AG20443 (cell line): ENCODE data around the gene TMEM127.
A peak's percentile ranks its signal among the peaks of the same experiment; 100 is the strongest.
"Not testable (repeated sequence)": the region's sequence is repeated elsewhere in the genome, so short reads cannot be mapped to it uniquely, and the experiment has no call there.

ENCODE experiments used
- DNase-seq: peaks from one replicate; pipeline ENCODE4 v3.0.0; 2012; ENCODE audit warnings: low spot score, mixed read lengths

Gene TMEM127

DNA sequence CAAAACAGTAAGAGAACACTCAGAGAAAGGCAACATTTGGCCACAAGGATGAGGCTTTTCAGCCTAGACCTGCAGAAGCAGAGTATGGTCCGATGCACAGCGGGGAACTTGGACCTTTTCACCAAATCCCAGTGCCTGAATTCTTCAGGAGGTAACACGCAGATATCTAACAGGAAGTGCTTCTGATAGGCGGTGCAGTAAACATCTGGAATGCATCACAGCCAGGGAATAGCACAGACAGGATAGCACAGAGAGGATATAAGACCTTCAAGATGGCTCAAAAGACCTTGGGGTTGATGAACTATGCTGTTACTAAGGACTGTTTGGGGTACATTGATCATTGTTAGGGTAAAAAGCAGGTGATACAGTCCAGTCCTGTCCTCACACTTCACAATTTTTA lies 1.7 kb downstream of the TMEM127 start:
- no peak for DNase-seq

GRCh38 chr2:96262306-96262705 lies 3.5 kb downstream of the TMEM127 start:
- peak; percentile 26 for DNase-seq

GRCh38 chr2:96261328-96262003 lies 4.3 kb downstream of the TMEM127 start:
- DNase-seq = no peak

GRCh38 chr2:96260387-96261260 lies 5.2 kb downstream of the TMEM127 start:
- DNase-seq = peak; percentile 90

DNA sequence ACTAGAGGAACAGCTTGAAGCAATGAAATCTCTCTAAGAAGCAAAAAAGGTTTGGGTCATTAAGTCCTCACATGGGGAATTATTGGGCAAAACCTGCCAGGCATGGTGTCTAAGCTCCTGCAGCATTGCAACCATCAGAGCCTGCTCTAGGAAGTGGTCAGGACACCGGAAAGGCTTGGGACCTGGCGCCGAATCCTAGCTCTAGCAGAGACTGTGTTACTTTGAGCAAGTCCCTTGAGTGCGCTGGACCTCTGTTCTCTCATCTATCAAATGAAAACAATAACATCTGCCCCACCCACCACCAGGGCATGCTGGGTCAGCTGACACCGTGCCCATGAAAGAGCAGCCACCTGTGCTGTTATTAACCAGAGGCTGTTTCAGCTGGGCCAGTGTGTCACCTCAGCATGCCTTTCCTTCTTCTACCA lies 6.3 kb downstream of the TMEM127 start:
- DNase-seq = no peak

DNA sequence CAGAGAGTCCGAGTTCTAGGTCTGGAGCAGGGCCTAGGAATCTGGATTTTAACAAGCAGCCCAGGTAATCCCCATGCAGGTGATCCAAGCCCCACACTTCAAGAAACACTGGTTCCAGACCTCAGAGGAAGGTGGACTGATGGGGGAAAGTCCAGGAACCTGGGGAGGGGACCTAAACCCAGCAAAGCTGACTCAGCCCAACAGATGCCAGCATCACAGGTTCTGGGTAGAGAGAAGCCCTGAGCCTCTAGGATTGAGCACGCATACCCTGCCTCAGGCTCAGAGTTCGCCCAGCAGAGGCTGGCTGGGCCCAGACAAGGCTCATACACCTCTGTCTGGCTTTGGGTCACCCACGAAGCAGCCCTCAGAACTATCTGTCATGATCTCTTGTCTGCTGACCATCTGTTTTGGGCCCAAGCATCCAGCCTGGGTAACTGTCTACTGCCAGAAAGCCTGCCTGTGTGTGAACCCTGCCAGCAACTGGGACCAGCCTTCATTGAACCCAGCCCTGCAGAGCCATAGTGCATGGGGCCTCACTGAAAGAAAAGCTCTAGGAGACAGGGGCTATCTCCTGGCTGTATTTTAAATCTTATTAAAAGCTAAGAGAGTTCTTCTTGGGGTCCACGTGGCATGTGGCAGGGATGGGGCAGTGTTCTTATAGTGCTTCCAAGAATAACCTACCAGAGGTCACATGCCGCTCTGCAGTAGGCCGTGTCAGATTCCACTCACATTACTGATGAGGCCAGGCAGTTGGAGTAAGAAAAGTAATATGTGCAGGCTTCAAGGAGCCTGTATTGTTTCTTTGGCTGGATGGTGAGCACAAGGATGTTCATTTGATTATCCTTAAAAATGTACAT lies 7.4 kb downstream of the TMEM127 start:
- DNase-seq = no peak

- not testable (repeated sequence) for DNase-seq
Measured at GRCh38 chr2:96257744-96258143, 8.1 kb downstream of the TMEM127 start.

- DNase-seq = no peak
Measured at GRCh38 chr2:96256611-96257113, 9.1 kb downstream of the TMEM127 start.

- DNase-seq = no peak
Measured at GRCh38 chr2:96254571-96254970, 11.2 kb downstream of the TMEM127 start.

- DNase-seq = no peak
Measured at GRCh38 chr2:96253006-96253405, 12.8 kb downstream of the TMEM127 start.

DNA sequence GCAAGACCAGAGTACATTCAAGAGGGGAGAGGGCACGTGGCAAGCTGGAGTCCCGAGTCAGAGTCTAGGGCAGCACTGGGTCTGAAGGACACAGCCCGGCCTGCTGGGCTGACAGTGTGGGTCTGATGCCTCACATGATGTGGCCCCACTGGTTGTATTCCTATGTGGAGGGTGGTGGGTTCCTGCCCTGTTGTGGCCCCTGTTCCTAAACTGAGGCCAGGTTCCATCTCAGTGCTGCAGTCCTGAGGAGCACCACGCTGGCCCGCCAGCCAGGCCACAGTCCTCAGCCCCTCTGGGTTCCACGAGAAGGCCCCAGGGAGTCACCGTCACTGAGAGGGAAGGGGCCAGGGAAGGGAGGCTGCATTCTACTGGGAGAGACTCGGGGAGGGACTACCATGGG lies 13.3 kb downstream of the TMEM127 start:
- DNase-seq = no peak

GRCh38 chr2:96251721-96252292 lies 14.0 kb downstream of the TMEM127 start:
- peak; percentile 94 for DNase-seq

GRCh38 chr2:96250188-96250587 lies 15.6 kb downstream of the TMEM127 start:
- DNase-seq = no peak

DNA sequence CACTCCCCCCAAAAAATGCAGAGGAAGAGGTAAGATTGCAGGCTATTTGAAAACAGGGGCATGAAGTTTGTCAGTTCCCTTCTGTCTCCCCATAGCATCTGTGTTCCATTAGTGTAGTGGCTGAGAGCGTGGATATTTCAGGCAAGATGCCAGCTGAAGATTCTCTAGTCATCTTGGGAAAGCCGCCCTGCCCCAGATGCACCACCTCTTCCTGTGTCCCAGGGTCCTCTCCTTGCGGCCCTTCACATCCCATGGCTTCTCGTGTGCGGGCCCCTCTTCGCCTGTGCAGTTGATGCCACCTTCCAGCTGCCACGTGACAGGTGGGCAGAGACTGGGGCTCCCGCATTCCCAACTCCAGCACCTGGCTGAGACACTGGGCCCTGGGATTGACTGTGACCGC lies 16.1 kb downstream of the TMEM127 start:
- peak; percentile 89 for DNase-seq

GRCh38 chr2:96248624-96249023 lies 17.2 kb downstream of the TMEM127 start:
- DNase-seq = no peak

DNA sequence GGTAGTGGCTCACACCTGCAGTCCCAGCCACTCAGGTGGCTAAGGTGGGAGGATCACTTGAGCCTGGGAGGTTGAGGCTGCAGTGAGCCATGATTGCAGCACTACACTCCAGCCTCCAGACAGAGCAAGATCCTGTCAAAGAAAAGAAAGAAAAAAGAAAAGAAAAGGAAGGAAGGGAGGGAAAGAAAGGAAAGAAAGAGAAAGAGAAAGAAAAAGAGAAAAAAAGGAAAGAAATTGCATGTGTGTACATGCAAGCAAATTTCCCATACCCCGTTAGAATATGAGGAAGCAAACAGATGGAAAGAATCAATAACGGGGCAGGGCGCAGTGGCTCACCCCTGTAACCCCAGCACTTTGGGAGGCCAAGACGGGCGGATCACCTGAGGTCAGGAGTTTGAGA lies 17.9 kb downstream of the TMEM127 start:
- DNase-seq = no peak

GRCh38 chr2:96247009-96247408 lies 18.8 kb downstream of the TMEM127 start:
- no peak for DNase-seq

DNA sequence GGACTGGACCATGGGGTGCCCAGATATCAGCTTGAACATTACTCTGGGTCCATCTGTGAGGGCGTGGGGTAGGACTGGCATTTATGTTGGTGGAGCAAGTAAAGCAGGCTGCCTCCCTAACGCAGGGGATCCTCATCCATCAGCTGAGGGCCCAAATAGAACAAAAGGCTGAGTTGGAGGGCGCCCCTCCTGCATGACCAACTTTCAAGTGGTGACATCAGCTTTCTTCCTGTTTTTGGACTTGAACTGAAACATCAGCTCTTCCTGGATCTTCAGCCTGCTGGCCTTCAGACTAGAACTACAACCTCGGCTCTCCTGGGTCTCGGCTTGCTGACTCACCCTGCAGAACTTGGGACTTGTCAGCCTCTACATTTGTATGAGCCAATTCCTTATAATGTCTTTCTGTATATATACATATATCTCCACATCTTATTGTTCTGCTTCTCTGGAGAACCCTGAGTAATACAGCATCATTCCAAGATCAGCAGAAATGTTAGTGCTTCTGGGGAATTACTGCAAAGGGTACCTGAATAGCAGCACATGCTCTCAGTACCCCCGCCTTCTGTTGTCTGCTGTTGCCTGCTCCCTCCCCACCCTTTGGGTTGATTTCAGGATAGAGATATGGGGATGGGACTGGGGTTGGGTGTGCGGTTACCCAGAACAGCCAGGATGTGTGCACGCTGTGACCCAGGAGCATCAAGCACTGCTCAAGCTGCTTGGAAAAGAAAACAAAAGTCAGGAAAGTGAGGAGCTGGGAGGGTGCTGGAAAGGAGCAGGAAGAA lies 20.0 kb downstream of the TMEM127 start:
- no peak for DNase-seq

GRCh38 chr2:96243843-96244242 lies 22.0 kb downstream of the TMEM127 start:
- DNase-seq = no peak

GRCh38 chr2:96241900-96242611 lies 23.7 kb downstream of the TMEM127 start:
- DNase-seq = peak; percentile 81
